Duodenal mucosa (tissue), 2 donors: ENCODE measurements around the gene EPS8L3.
"Not testable (repeated sequence)": the region's sequence is repeated elsewhere in the genome, so short reads cannot be mapped to it uniquely, and the experiment has no call there.

Experiments
- H3K27ac ChIP-seq: one replicate; pipeline ENCODE4 v1.7.0; 2013; ENCODE audit warnings: low read depth, low read length
- H3K27me3 ChIP-seq, 2 donors: one replicate each; pipeline ENCODE4 v1.7.0; 2013; ENCODE audit warnings: low read length in 2 of 2, control low read depth in 1 of 2; ENCODE audit not compliant: insufficient read depth in 2 of 2, control insufficient read depth in 1 of 2
- H3K36me3 ChIP-seq, 2 donors: one replicate each; pipeline ENCODE4 v1.7.0; 2013; ENCODE audit warnings: low read length in 2 of 2, control low read depth in 1 of 2; ENCODE audit not compliant: insufficient read depth in 2 of 2, control insufficient read depth in 1 of 2
- H3K4me1 ChIP-seq, 2 donors: one replicate each; pipeline ENCODE4 v1.7.0; 2013; ENCODE audit warnings: low read length in 2 of 2, control low read depth in 1 of 2; ENCODE audit not compliant: insufficient read depth in 2 of 2, control insufficient read depth in 1 of 2
- H3K4me3 ChIP-seq, 2 donors: one replicate each; pipeline ENCODE4 v1.7.0; 2013; ENCODE audit warnings: low read length in 2 of 2, low read depth in 1 of 2
- H3K9ac ChIP-seq, 2 donors: one replicate each; pipeline ENCODE4 v1.7.0; 2013; ENCODE audit warnings: low read length in 2 of 2, low read depth in 1 of 2
- H3K9me3 ChIP-seq, 2 donors: one replicate each; pipeline ENCODE4 v1.7.0; 2013; ENCODE audit warnings: low read length in 2 of 2, control low read depth in 1 of 2; ENCODE audit not compliant: control insufficient read depth in 1 of 2

The EPS8L3 gene

GRCh38 chr1:109769330-109770078, 5.8 kb upstream of the EPS8L3 start:
- H3K4me1 ChIP-seq, result peaks cover 47 to 48% of the 10 kb centered on the region in 2 donors
- no peaks in the 10 kb centered on the region for H3K27me3 ChIP-seq
- no peaks in the 10 kb centered on the region for H3K9me3 ChIP-seq
- H3K27ac ChIP-seq, result no peak overlapping the region
- H3K36me3 ChIP-seq, result no peaks in the 10 kb centered on the region
- H3K4me3 ChIP-seq, result no peak overlapping the region
- H3K9ac ChIP-seq, result no peak overlapping the region

GRCh38 chr1:109768820-109769219, 5.1 kb upstream of the EPS8L3 start:
- H3K9ac ChIP-seq, result no peak overlapping the region
- H3K36me3 ChIP-seq, result no peaks in the 10 kb centered on the region
- H3K27me3 ChIP-seq, result no peaks in the 10 kb centered on the region
- H3K9me3 ChIP-seq, result no peaks in the 10 kb centered on the region
- no peak overlapping the region for H3K27ac ChIP-seq
- H3K4me3 ChIP-seq, result no peak overlapping the region
- H3K4me1 ChIP-seq, result peaks cover 51 to 52% of the 10 kb centered on the region in 2 donors

- H3K4me3 ChIP-seq, result no peak overlapping the region
- H3K4me1 ChIP-seq, result peaks cover 54 to 56% of the 10 kb centered on the region in 2 donors
Measured at GRCh38 chr1:109768335-109768650, 4.6 kb upstream of the EPS8L3 start.

GRCh38 chr1:109767637-109768334, 4.1 kb upstream of the EPS8L3 start:
- H3K9ac ChIP-seq, result peak overlapping the region in 1 of 2 donors; percentile 20
- no peaks in the 10 kb centered on the region for H3K27me3 ChIP-seq
- H3K36me3 ChIP-seq, result no peaks in the 10 kb centered on the region
- H3K4me1 ChIP-seq, result peaks cover 54 to 56% of the 10 kb centered on the region in 2 donors
- H3K9me3 ChIP-seq, result no peaks in the 10 kb centered on the region
- H3K4me3 ChIP-seq, result no peak overlapping the region
- H3K27ac ChIP-seq, result no peak overlapping the region

More at GRCh38 chr1:109768335-109768650, 4.6 kb upstream of the EPS8L3 start:
- H3K27me3 ChIP-seq, result no peaks in the 10 kb centered on the region
- no peak overlapping the region for H3K27ac ChIP-seq
- no peaks in the 10 kb centered on the region for H3K36me3 ChIP-seq
- no peaks in the 10 kb centered on the region for H3K9me3 ChIP-seq
- H3K9ac ChIP-seq, result no peak overlapping the region

GRCh38 chr1:109766991-109767636, 3.4 kb upstream of the EPS8L3 start:
- not testable (repeated sequence) for H3K27me3 ChIP-seq, H3K36me3 ChIP-seq, H3K27ac ChIP-seq, H3K4me3 ChIP-seq, H3K9me3 ChIP-seq
- H3K9ac ChIP-seq, result peak overlapping the region in 1 of 2 donors; percentile 20
- H3K4me1 ChIP-seq, result peaks cover 51 to 55% of the 10 kb centered on the region in 2 donors

- peaks cover 0 to 8% of the 10 kb centered on the region in 2 donors for H3K36me3 ChIP-seq
- peak overlapping the region; percentile 24 to 57 for H3K4me3 ChIP-seq
- H3K27ac ChIP-seq, result peak overlapping the region; percentile 26
- peaks cover 54 to 61% of the 10 kb centered on the region in 2 donors for H3K4me1 ChIP-seq
- H3K27me3 ChIP-seq, result no peaks in the 10 kb centered on the region
- no peaks in the 10 kb centered on the region for H3K9me3 ChIP-seq
- peak overlapping the region; percentile 77 to 100 for H3K9ac ChIP-seq
Measured at GRCh38 chr1:109765896-109766615, 2.3 kb upstream of the EPS8L3 start.

- Histone ChIP-seq H3K27me3 (no peaks in the 10 kb centered on the region), H3K4me3 (peak overlapping the region; percentile 24 to 57), H3K9me3 (no peaks in the 10 kb centered on the region), H3K36me3 (peaks cover 2 to 14% of the 10 kb centered on the region in 2 donors), H3K9ac (peak overlapping the region; percentile 77 to 100), H3K4me1 (peaks cover 60 to 67% of the 10 kb centered on the region in 2 donors), H3K27ac (peak overlapping the region; percentile 18)
Measured at GRCh38 chr1:109765483-109765815, 1.7 kb upstream of the EPS8L3 start.

- Histone ChIP-seq H3K27ac (peak overlapping the region; percentile 96), H3K27me3 (no peaks in the 10 kb centered on the region), H3K36me3 (peaks cover 6 to 19% of the 10 kb centered on the region in 2 donors), H3K4me3 (peak overlapping the region in 1 of 2 donors; percentile 91), H3K9ac (peak overlapping the region; percentile 91 to 100), H3K9me3 (no peaks in the 10 kb centered on the region), H3K4me1 (peaks cover 66 to 67% of the 10 kb centered on the region in 2 donors)
Measured at GRCh38 chr1:109764561-109765482, 1.1 kb upstream of the EPS8L3 start.
